SK-N-SH (cell line): ENCODE measurements around the gene SPINT2. TPM values are rescaled to one million over a fixed set of nuclear protein-coding genes. Genes with fewer than 3 reads are reported as not detected.

Source experiments
- CTCF ChIA-PET: fragments of 300-600, 350-600 bp; formaldehyde crosslinking; extraction: SDS; loops from one replicate; lab custom pipeline; 2021; lab: Yijun Ruan, JAX
- POLR2A ChIA-PET: fragments of 350-600 bp; sonication (Branson Sonifier 250); formaldehyde crosslinking; extraction: SDS; loops from one replicate; lab custom pipeline; 2020; ENCODE audit warnings: antibody characterized with exemption, inconsistent platforms; lab: Yijun Ruan, JAX
- DNase-seq: peaks from one replicate; pipeline ENCODE4 v3.0.0; 2012
- H2AFZ ChIP-seq: fragments of 200-600 bp; sonication (generic); 2 replicates; pipeline ENCODE4 v1.8.1; 2016; ENCODE audit warnings: antibody characterized with exemption, mild to moderate bottlenecking, low read depth
- H3F3A ChIP-seq: fragments of 200-600 bp; sonication (generic); replicated peaks from 2 replicates; pipeline ENCODE3; 2016; ENCODE audit warnings: antibody characterized with exemption, mild to moderate bottlenecking; ENCODE audit not compliant: insufficient read depth
- H3K27ac ChIP-seq, 2 experiments: fragments of 200-500 bp in 1 of 2; fragments of 200-600 bp in 1 of 2; sonication (Bioruptor generic) in 1 of 2; sonication (generic), shearing (Covaris generic) in 1 of 2; 2 replicates each; pipeline versions ENCODE4 v1.5.1 to v1.6.1; 2014 to 2016; ENCODE audit warnings: low read depth in 2 of 2, inconsistent platforms in 1 of 2, low read length in 1 of 2, mild to moderate bottlenecking in 1 of 2, mixed read lengths in 1 of 2
- H3K27me3 ChIP-seq: fragments of 200-600 bp; sonication (generic), shearing (Covaris generic); 2 replicates; pipeline ENCODE4 v1.6.1; 2016; ENCODE audit warnings: mixed run types; ENCODE audit not compliant: insufficient read depth
- H3K36me3 ChIP-seq, 2 experiments: fragments of 200-500 bp in 1 of 2; fragments of 200-600 bp in 1 of 2; sonication (Bioruptor generic) in 1 of 2; sonication (generic) in 1 of 2; replicated peaks in 1 of 2; 2 replicates each; pipeline versions ENCODE3 to v1.5.1; 2014 to 2016; ENCODE audit warnings: low read length in 1 of 2, mild to moderate bottlenecking in 1 of 2; ENCODE audit not compliant: insufficient read depth in 2 of 2, control insufficient read depth in 1 of 2
- H3K4me1 ChIP-seq, 2 experiments: fragments of 200-500 bp in 1 of 2; fragments of 200-600 bp in 1 of 2; sonication (Bioruptor generic) in 1 of 2; sonication (generic), shearing (Covaris generic) in 1 of 2; 2 replicates each; pipeline versions ENCODE4 v1.5.1 to v1.6.1; 2014 to 2016; ENCODE audit warnings: low read depth in 1 of 2, low read length in 1 of 2, mixed run types in 1 of 2; ENCODE audit not compliant: insufficient read depth in 2 of 2, control insufficient read depth in 1 of 2
- H3K4me2 ChIP-seq: fragments of 200-600 bp; sonication (generic), shearing (Covaris generic); 2 replicates; pipeline ENCODE4 v1.6.1; 2017; ENCODE audit warnings: mixed run types
- H3K4me3 ChIP-seq, 2 experiments: fragments of 200-500 bp in 1 of 2; fragments of 200-600 bp in 1 of 2; sonication (Bioruptor generic) in 1 of 2; sonication (generic), shearing (Covaris generic) in 1 of 2; 2 replicates each; pipeline versions ENCODE4 v1.5.1 to v1.8.1; 2014 to 2016; ENCODE audit warnings: low read depth in 2 of 2, inconsistent platforms in 1 of 2, low read length in 1 of 2, mild to moderate bottlenecking in 1 of 2, mixed read lengths in 1 of 2, moderate library complexity in 1 of 2
- H3K79me2 ChIP-seq: fragments of 200-600 bp; sonication (generic); 2 replicates; pipeline ENCODE4 v1.8.1; 2017; ENCODE audit warnings: mild to moderate bottlenecking; ENCODE audit not compliant: insufficient read depth
- H3K9ac ChIP-seq: fragments of 200-600 bp; sonication (generic); 2 replicates; pipeline ENCODE4 v1.6.1; 2017; ENCODE audit warnings: mixed run types
- H3K9me2 ChIP-seq: fragments of 200-600 bp; sonication (generic); 2 replicates; pipeline ENCODE4 v1.6.1; 2017; ENCODE audit warnings: mixed run types
- H3K9me3 ChIP-seq: fragments of 200-600 bp; sonication (generic); 2 replicates; pipeline ENCODE4 v1.6.1; 2017; ENCODE audit warnings: mixed run types, mild to moderate bottlenecking, moderate library complexity
- H4K20me1 ChIP-seq: fragments of 200-600 bp; sonication (generic); 2 replicates; pipeline ENCODE4 v1.6.1; 2017; ENCODE audit warnings: mild to moderate bottlenecking, mixed run types; ENCODE audit not compliant: insufficient read depth
- CHD2 ChIP-seq: fragments of 150-350 bp; IDR thresholded peaks from 2 replicates; pipeline ENCODE4 v1.6.1; 2018; ENCODE audit warnings: low read length; ENCODE audit not compliant: partially characterized antibody
- EP300 ChIP-seq, 2 experiments: IDR thresholded peaks; 2 replicates each; pipeline versions ENCODE4 v1.4.0 to v1.6.1; 2012; ENCODE audit warnings: borderline replicate concordance in 1 of 2, low read depth in 1 of 2, low read length in 1 of 2
- EZH2phosphoT487 ChIP-seq: fragments of 200-600 bp; sonication (generic); IDR thresholded peaks from 2 replicates; pipeline ENCODE4 v1.6.1; 2017; ENCODE audit warnings: low read depth, mixed run types, mild to moderate bottlenecking, antibody characterized with exemption, moderate library complexity, borderline replicate concordance
- FOXM1 ChIP-seq: IDR thresholded peaks from 2 replicates; pipeline ENCODE4 v1.4.0; 2012; ENCODE audit warnings: low read depth, mild to moderate bottlenecking
- JUND ChIP-seq: IDR thresholded peaks from 2 replicates; pipeline ENCODE4 v1.4.0; 2012
- MEF2A ChIP-seq: IDR thresholded peaks from 2 replicates; pipeline ENCODE4 v1.4.0; 2012; ENCODE audit warnings: low read depth, borderline replicate concordance
- MXI1 ChIP-seq: IDR thresholded peaks from 2 replicates; pipeline ENCODE4 v1.6.1; 2012; ENCODE audit warnings: mild to moderate bottlenecking, low read depth, low read length, improper control_type of control experiment
- NFIC ChIP-seq: IDR thresholded peaks from 2 replicates; pipeline ENCODE4 v1.4.0; 2012; ENCODE audit warnings: borderline replicate concordance
- RCOR1 ChIP-seq: fragments of 150-350 bp; IDR thresholded peaks from 2 replicates; pipeline ENCODE4 v1.6.1; 2017; ENCODE audit warnings: antibody characterized with exemption, low read length
- RXRA ChIP-seq: IDR thresholded peaks from 2 replicates; pipeline ENCODE4 v1.4.0; 2012; ENCODE audit warnings: low read depth, mild to moderate bottlenecking, borderline replicate concordance
- SMC3 ChIP-seq: IDR thresholded peaks from 2 replicates; pipeline ENCODE4 v1.6.1; 2012; ENCODE audit warnings: low read depth, low read length, improper control_type of control experiment
- TCF12 ChIP-seq: IDR thresholded peaks from 2 replicates; pipeline ENCODE4 v1.4.0; 2012
- YY1 ChIP-seq: IDR thresholded peaks from 2 replicates; pipeline ENCODE4 v1.4.0; 2012; ENCODE audit warnings: low read depth, mild to moderate bottlenecking
- WGBS: methylation state at CpG from one replicate; pipeline ENCODE4 v1.1.6; 2017; ENCODE audit warnings: low lambda C conversion rate; 5-methylcytosine and 5-hydroxymethylcytosine counted together
- polyA plus RNA-seq, 3 experiments: library from polyadenylated mRNA; depleted of rRNA; stranded (reverse); fragments of >200 nt; gene quantifications; 2 replicates each; pipeline ENCODE4 v1.2.3, GENCODE V29; 2012
- TF ChIP-seq, protein P1 (sequence below): fragments of 150-350 bp; IDR thresholded peaks from 2 replicates; pipeline ENCODE4 v1.6.1; 2016; ENCODE audit warnings: mild to moderate bottlenecking, low read depth, low read length
- TF ChIP-seq, protein P2 (sequence below): IDR thresholded peaks from 2 replicates; pipeline ENCODE4 v1.4.0; 2012; ENCODE audit warnings: low read depth
- TF ChIP-seq, protein P3 (sequence below): fragments of 150-350 bp; IDR thresholded peaks from 2 replicates; pipeline ENCODE4 v1.6.1; 2017; ENCODE audit warnings: antibody characterized with exemption, low read length, low read depth, borderline replicate concordance
- TF ChIP-seq, protein P4 (sequence below): IDR thresholded peaks from 2 replicates; pipeline ENCODE4 v1.6.1; 2012; ENCODE audit warnings: mild to moderate bottlenecking, low read depth, low read length, moderate library complexity
- TF ChIP-seq, protein P5 (sequence below): fragments of 200-600 bp; sonication (generic); IDR thresholded peaks from 2 replicates; pipeline ENCODE4 v1.6.1; 2017; ENCODE audit warnings: antibody characterized with exemption, mild to moderate bottlenecking, moderate library complexity

SPINT2 gene
- polyA plus RNA-seq, 1 of the 3 experiments (the other 2 are of a cell fraction): 1.0 TPM

DNA sequence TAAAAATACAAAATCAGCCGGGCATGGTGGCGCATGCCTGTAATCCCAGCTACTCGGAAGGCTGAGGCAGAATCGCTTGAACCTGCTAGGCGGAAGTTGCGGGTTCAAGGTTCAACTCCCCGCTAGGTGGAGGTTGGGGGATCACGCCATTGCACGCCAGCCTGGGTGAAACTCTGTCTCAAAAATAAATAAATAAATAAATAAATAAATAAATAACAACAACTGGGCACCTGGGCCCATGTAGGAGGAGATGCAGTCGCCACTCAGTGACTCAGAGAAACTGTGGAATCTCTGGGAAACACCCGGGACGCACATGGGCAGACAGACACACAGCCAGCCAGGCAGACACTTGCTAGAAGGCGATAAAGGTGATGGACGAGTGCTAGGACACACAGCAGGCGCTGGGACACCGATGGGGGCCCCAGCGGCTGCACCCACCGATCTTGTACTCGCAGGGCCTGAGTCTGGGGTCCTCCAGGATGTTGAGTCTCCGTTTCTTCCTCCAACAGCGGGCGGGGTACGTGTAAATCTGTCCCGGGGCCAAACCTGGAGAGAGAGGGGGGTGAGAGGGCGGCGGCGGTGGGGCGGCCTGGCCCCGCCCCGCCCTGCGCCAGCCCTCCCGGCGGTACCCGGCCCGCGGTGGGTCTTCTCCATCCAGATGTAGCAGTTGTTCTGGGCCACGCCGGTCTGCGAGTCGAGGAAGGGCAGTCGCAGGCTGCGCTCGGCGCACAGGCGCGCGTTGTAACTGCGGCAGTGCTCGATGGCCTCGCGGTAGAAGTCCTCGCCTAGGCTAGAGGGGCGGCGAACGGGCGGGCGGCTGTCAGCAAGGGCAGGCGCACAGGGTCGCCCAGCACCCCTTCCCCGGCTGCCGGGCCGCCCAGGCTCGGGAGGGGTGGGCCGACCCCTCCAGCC, 42.2 kb upstream of the SPINT2 start:
- H3K9me2 ChIP-seq: no peaks in the 10 kb centered on the region
- H3K4me2 ChIP-seq: no peak overlapping the region
- CTCF ChIA-PET: interaction anchor here (1.2 kb wide), 1 partner anchor 11 kb away, joined by 3 read pairs; no protein-coding TSS in a partner anchor
- peaks cover 0 to 7% of the 10 kb centered on the region in 2 experiments for H3K36me3 ChIP-seq
- no peaks in the 10 kb centered on the region for H3K9me3 ChIP-seq
- H3K9ac ChIP-seq: no peak overlapping the region
- no peak overlapping the region for H3K4me3 ChIP-seq
- peak; percentile 19 for DNase-seq
- peaks cover 0 to 2% of the 10 kb centered on the region in 2 experiments; a peak in 1 of 4 replicates for H3K4me1 ChIP-seq
- H3F3A ChIP-seq: peaks cover 9% of the 10 kb centered on the region
- H3K27me3 ChIP-seq: no peaks in the 10 kb centered on the region
- H4K20me1 ChIP-seq: no peaks in the 10 kb centered on the region
- H3K79me2 ChIP-seq: peaks cover 7% of the 10 kb centered on the region; the same call in 1 of the 2 replicates
- TF ChIP-seq JUND (no peak), EZH2phosphoT487 (no peak), MEF2A (no peak), NFIC (no peak), FOXM1 (no peak), CHD2 (no peak)
- TF ChIP-seq, all 33 proteins: peak for 0
- POLR2A ChIA-PET: no interaction called here
- 93% methylated on average over 48 of the region's 64 CpGs for WGBS
- no peak overlapping the region for H2AFZ ChIP-seq
- no peak overlapping the region for H3K27ac ChIP-seq

DNA sequence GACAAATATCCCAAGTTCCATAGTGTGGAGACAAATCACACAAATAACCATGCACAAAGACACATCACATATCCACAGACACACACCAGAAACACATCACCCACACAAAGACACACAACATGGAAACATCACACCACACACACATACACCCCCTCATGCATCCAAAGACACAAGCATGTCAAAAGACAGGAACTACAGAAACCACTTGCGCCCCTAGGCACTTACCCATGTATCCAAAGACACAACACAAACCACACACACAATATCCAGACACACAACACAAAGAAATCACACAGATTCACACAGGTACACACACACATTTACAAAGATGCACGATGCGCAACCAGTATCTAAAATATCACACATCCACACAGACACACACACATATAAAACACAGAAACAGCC, 41.3 kb upstream of the SPINT2 start:
- Histone ChIP-seq H3K9ac (no peak overlapping the region), H3K4me1 (peaks cover 0 to 4% of the 10 kb centered on the region in 2 experiments; a peak in 1 of 4 replicates), H4K20me1 (no peaks in the 10 kb centered on the region), H3K27ac (no peak overlapping the region), H3F3A (peaks cover 9% of the 10 kb centered on the region), H3K27me3 (no peaks in the 10 kb centered on the region), H2AFZ (no peak overlapping the region), H3K36me3 (peaks cover 0 to 3% of the 10 kb centered on the region in 2 experiments), H3K4me2 (peak overlapping the region; percentile 81), H3K4me3 (peak overlapping the region; percentile 53 to 65), H3K79me2 (peaks cover 7% of the 10 kb centered on the region; the same call in 1 of the 2 replicates), H3K9me3 (no peaks in the 10 kb centered on the region), H3K9me2 (no peaks in the 10 kb centered on the region)
- WGBS: 86% methylated on average over 3 of the region's 3 CpGs
- POLR2A ChIA-PET: no interaction called here
- no peak for DNase-seq
- CTCF ChIA-PET: no interaction called here
- no peak for TF ChIP-seq YY1
- TF ChIP-seq TCF12: no peak
- no peak for TF ChIP-seq FOXM1
- TF ChIP-seq, protein P1, sequence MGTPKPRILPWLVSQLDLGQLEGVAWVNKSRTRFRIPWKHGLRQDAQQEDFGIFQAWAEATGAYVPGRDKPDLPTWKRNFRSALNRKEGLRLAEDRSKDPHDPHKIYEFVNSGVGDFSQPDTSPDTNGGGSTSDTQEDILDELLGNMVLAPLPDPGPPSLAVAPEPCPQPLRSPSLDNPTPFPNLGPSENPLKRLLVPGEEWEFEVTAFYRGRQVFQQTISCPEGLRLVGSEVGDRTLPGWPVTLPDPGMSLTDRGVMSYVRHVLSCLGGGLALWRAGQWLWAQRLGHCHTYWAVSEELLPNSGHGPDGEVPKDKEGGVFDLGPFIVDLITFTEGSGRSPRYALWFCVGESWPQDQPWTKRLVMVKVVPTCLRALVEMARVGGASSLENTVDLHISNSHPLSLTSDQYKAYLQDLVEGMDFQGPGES: no peak
- TF ChIP-seq MXI1: no peak
- TF ChIP-seq SMC3: no peak
- TF ChIP-seq, protein P2, sequence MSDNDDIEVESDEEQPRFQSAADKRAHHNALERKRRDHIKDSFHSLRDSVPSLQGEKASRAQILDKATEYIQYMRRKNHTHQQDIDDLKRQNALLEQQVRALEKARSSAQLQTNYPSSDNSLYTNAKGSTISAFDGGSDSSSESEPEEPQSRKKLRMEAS: no peak
- TF ChIP-seq, protein P3, sequence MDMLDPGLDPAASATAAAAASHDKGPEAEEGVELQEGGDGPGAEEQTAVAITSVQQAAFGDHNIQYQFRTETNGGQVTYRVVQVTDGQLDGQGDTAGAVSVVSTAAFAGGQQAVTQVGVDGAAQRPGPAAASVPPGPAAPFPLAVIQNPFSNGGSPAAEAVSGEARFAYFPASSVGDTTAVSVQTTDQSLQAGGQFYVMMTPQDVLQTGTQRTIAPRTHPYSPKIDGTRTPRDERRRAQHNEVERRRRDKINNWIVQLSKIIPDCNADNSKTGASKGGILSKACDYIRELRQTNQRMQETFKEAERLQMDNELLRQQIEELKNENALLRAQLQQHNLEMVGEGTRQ: no peak
- TF ChIP-seq RCOR1: no peak
- TF ChIP-seq, protein P4, sequence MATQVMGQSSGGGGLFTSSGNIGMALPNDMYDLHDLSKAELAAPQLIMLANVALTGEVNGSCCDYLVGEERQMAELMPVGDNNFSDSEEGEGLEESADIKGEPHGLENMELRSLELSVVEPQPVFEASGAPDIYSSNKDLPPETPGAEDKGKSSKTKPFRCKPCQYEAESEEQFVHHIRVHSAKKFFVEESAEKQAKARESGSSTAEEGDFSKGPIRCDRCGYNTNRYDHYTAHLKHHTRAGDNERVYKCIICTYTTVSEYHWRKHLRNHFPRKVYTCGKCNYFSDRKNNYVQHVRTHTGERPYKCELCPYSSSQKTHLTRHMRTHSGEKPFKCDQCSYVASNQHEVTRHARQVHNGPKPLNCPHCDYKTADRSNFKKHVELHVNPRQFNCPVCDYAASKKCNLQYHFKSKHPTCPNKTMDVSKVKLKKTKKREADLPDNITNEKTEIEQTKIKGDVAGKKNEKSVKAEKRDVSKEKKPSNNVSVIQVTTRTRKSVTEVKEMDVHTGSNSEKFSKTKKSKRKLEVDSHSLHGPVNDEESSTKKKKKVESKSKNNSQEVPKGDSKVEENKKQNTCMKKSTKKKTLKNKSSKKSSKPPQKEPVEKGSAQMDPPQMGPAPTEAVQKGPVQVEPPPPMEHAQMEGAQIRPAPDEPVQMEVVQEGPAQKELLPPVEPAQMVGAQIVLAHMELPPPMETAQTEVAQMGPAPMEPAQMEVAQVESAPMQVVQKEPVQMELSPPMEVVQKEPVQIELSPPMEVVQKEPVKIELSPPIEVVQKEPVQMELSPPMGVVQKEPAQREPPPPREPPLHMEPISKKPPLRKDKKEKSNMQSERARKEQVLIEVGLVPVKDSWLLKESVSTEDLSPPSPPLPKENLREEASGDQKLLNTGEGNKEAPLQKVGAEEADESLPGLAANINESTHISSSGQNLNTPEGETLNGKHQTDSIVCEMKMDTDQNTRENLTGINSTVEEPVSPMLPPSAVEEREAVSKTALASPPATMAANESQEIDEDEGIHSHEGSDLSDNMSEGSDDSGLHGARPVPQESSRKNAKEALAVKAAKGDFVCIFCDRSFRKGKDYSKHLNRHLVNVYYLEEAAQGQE: no peak
- TF ChIP-seq RXRA: no peak
- no peak for TF ChIP-seq JUND
- no peak for TF ChIP-seq EP300 (IDR thresholded peaks at IDR 0.05; ENCODE audit: borderline replicate concordance in 1 of 2, low read depth in 1 of 2, low read length in 1 of 2)
- no peak for TF ChIP-seq EZH2phosphoT487
- TF ChIP-seq, protein P5, sequence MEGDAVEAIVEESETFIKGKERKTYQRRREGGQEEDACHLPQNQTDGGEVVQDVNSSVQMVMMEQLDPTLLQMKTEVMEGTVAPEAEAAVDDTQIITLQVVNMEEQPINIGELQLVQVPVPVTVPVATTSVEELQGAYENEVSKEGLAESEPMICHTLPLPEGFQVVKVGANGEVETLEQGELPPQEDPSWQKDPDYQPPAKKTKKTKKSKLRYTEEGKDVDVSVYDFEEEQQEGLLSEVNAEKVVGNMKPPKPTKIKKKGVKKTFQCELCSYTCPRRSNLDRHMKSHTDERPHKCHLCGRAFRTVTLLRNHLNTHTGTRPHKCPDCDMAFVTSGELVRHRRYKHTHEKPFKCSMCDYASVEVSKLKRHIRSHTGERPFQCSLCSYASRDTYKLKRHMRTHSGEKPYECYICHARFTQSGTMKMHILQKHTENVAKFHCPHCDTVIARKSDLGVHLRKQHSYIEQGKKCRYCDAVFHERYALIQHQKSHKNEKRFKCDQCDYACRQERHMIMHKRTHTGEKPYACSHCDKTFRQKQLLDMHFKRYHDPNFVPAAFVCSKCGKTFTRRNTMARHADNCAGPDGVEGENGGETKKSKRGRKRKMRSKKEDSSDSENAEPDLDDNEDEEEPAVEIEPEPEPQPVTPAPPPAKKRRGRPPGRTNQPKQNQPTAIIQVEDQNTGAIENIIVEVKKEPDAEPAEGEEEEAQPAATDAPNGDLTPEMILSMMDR: no peak
